Ishikawa (cell line): ENCODE results near the gene HSPB6.

Experiments used
- CEBPB ChIP-seq: IDR thresholded peaks from 2 replicates; pipeline ENCODE4 v1.6.1; 2012
- CREB1 ChIP-seq: IDR thresholded peaks from 2 replicates; pipeline ENCODE4 v1.6.1; 2012; ENCODE audit warnings: low read depth
- EGR1 ChIP-seq: IDR thresholded peaks from 2 replicates; pipeline ENCODE4 v1.6.1; 2012
- EP300 ChIP-seq: IDR thresholded peaks from 2 replicates; pipeline ENCODE4 v1.6.1; 2012; ENCODE audit warnings: borderline replicate concordance
- FOXM1 ChIP-seq: IDR thresholded peaks from 2 replicates; pipeline ENCODE4 v1.6.1; 2012; ENCODE audit warnings: low read depth, borderline replicate concordance
- MAX ChIP-seq: IDR thresholded peaks from 2 replicates; pipeline ENCODE4 v1.6.1; 2012
- NFIC ChIP-seq: IDR thresholded peaks from 2 replicates; pipeline ENCODE4 v1.6.1; 2012
- RAD21 ChIP-seq: IDR thresholded peaks from 2 replicates; pipeline ENCODE4 v1.6.1; 2012; ENCODE audit warnings: low read depth
- REST ChIP-seq: IDR thresholded peaks from 2 replicates; pipeline ENCODE4 v1.6.1; 2012; ENCODE audit warnings: low read depth, mild to moderate bottlenecking
- TAF1 ChIP-seq: IDR thresholded peaks from 2 replicates; pipeline ENCODE4 v1.6.1; 2012; ENCODE audit warnings: low read depth, mild to moderate bottlenecking
- TCF12 ChIP-seq: IDR thresholded peaks from 2 replicates; pipeline ENCODE4 v1.6.1; 2012; ENCODE audit warnings: low read depth
- TEAD4 ChIP-seq: IDR thresholded peaks from 2 replicates; pipeline ENCODE4 v1.6.1; 2012
- USF1 ChIP-seq: IDR thresholded peaks from 2 replicates; pipeline ENCODE4 v1.6.1; 2012
- YY1 ChIP-seq: IDR thresholded peaks from 2 replicates; pipeline ENCODE4 v1.6.1; 2012; ENCODE audit warnings: low read depth
- ZBTB7A ChIP-seq: IDR thresholded peaks from 2 replicates; pipeline ENCODE4 v1.6.1; 2012; ENCODE audit warnings: low read depth

HSPB6 gene

GRCh38 chr19:35732540-35733179, 24.2 kb downstream of the HSPB6 start:
- no peak for TF ChIP-seq MAX
- TF ChIP-seq ZBTB7A = no peak
- no peak for TF ChIP-seq TEAD4
- TF ChIP-seq CREB1 = no peak
- TF ChIP-seq EP300 = no peak

GRCh38 chr19:35731779-35732405, 24.9 kb downstream of the HSPB6 start:
- TF ChIP-seq CEBPB = no peak
- TF ChIP-seq YY1 = no peak
- TF ChIP-seq RAD21 = no peak
- no peak for TF ChIP-seq TAF1
- TF ChIP-seq TCF12 = no peak
- no peak for TF ChIP-seq EP300
- no peak for TF ChIP-seq ZBTB7A
- no peak for TF ChIP-seq REST
- no peak for TF ChIP-seq CREB1
- no peak for TF ChIP-seq EGR1
- no peak for TF ChIP-seq NFIC
- TF ChIP-seq FOXM1 = no peak
- TF ChIP-seq USF1 = no peak

GRCh38 chr19:35731353-35731752, 25.5 kb downstream of the HSPB6 start:
- TF ChIP-seq EP300 (no peak), TAF1 (no peak), ZBTB7A (no peak), NFIC (no peak), EGR1 (no peak), CEBPB (no peak), TCF12 (no peak), FOXM1 (no peak), CREB1 (no peak), YY1 (no peak), MAX (no peak), REST (no peak), RAD21 (no peak), USF1 (no peak), TEAD4 (no peak)

GRCh38 chr19:35730326-35730725, 26.5 kb downstream of the HSPB6 start:
- no peak for TF ChIP-seq EGR1
- no peak for TF ChIP-seq RAD21
- no peak for TF ChIP-seq MAX
- TF ChIP-seq CREB1 = no peak
- no peak for TF ChIP-seq REST
